Osteoblast (primary cell): ENCODE results near the gene TDRD9. TPM values are rescaled to one million over a fixed set of nuclear protein-coding genes. Genes with fewer than 3 reads are reported as not detected.
"Not testable (repeated sequence)": the region's sequence is repeated elsewhere in the genome, so short reads cannot be mapped to it uniquely, and the experiment has no call there.

Experiments used
- DNase-seq: peaks from one replicate; pipeline ENCODE4 v3.0.0; 2011; ENCODE audit warnings: low spot score, mixed read lengths; ENCODE audit not compliant: insufficient read length; ENCODE audit errors: missing footprints
- H2AFZ ChIP-seq: 2 replicates; pipeline ENCODE4 v1.6.0; 2011; ENCODE audit warnings: mild to moderate bottlenecking, low read length
- H3K27ac ChIP-seq: 2 replicates; pipeline ENCODE4 v1.5.1; 2011; ENCODE audit warnings: mild to moderate bottlenecking, low read depth, low read length, moderate library complexity
- H3K27me3 ChIP-seq: 2 replicates; pipeline ENCODE4 v1.6.0; 2012; ENCODE audit warnings: mild to moderate bottlenecking, control low read depth, inconsistent platforms, low read length, moderate library complexity; ENCODE audit not compliant: insufficient read depth
- H3K36me3 ChIP-seq: 2 replicates; pipeline ENCODE4 v1.5.1; 2011; ENCODE audit warnings: mild to moderate bottlenecking, low read length, control low read depth, moderate library complexity; ENCODE audit not compliant: insufficient read depth
- H3K4me1 ChIP-seq: 2 replicates; pipeline ENCODE4 v1.5.1; 2011; ENCODE audit warnings: mild to moderate bottlenecking, low read length, control low read depth, moderate library complexity; ENCODE audit not compliant: insufficient read depth
- H3K4me2 ChIP-seq: 2 replicates; pipeline ENCODE4 v1.6.0; 2011; ENCODE audit warnings: mild to moderate bottlenecking, low read length; ENCODE audit not compliant: insufficient read depth
- H3K4me3 ChIP-seq: fragments of 200-600 bp; sonication (generic); 3 replicates; pipeline ENCODE4 v1.5.1; 2012; ENCODE audit warnings: mild to moderate bottlenecking, low read length, inconsistent platforms; ENCODE audit not compliant: insufficient read depth
- H3K79me2 ChIP-seq: 2 replicates; pipeline ENCODE4 v1.6.0; 2012; ENCODE audit warnings: mild to moderate bottlenecking, low read length, control low read depth, inconsistent platforms; ENCODE audit not compliant: insufficient read depth
- H3K9me3 ChIP-seq: 2 replicates; pipeline ENCODE4 v1.5.1; 2011; ENCODE audit warnings: low read depth, low read length, control low read depth
- H4K20me1 ChIP-seq: 2 replicates; pipeline ENCODE4 v1.6.0; 2012; ENCODE audit warnings: mild to moderate bottlenecking, low read length, control low read depth; ENCODE audit not compliant: insufficient read depth
- CTCF ChIP-seq: IDR thresholded peaks from 2 replicates; pipeline ENCODE4 v1.5.1; 2011; ENCODE audit warnings: mild to moderate bottlenecking, low read depth, low read length, moderate library complexity; ENCODE audit errors: extremely low read depth
- total RNA-seq: library from RNA; depleted of rRNA; stranded (reverse); fragments of >200 nt; gene quantifications from 2 replicates; pipeline ENCODE4 v1.2.3, GENCODE V29; 2012

The TDRD9 gene
- total RNA-seq, 1 donor: 1.1 TPM

GRCh38 chr14:103916636-103917262, 11.5 kb upstream of the TDRD9 start:
- H2AFZ ChIP-seq: no peak overlapping the region
- H3K27ac ChIP-seq: no peak overlapping the region
- no peaks in the 10 kb centered on the region for H3K9me3 ChIP-seq
- peaks cover 29% of the 10 kb centered on the region for H3K36me3 ChIP-seq
- no peak for TF ChIP-seq CTCF
- H3K4me1 ChIP-seq: peaks cover 5% of the 10 kb centered on the region
- no peak overlapping the region for H3K4me2 ChIP-seq
- peaks cover 67% of the 10 kb centered on the region for H3K79me2 ChIP-seq
- H4K20me1 ChIP-seq: peaks cover 33% of the 10 kb centered on the region
- DNase-seq: no peak
- H3K27me3 ChIP-seq: no peaks in the 10 kb centered on the region
- H3K4me3 ChIP-seq: no peak overlapping the region

GRCh38 chr14:103920981-103921854, 7.0 kb upstream of the TDRD9 start:
- peak overlapping the region; percentile 83 for H3K4me3 ChIP-seq
- peak; percentile 93 for TF ChIP-seq CTCF
- peak overlapping the region; percentile 95 for H2AFZ ChIP-seq
- peak overlapping the region; percentile 67 for H3K27ac ChIP-seq
- H3K4me2 ChIP-seq: peak overlapping the region; percentile 100
- H3K27me3 ChIP-seq: no peaks in the 10 kb centered on the region
- peaks cover 51% of the 10 kb centered on the region for H3K79me2 ChIP-seq
- peak; percentile 99 for DNase-seq
- peaks cover 5% of the 10 kb centered on the region for H3K4me1 ChIP-seq
- H4K20me1 ChIP-seq: peaks cover 29% of the 10 kb centered on the region
- no peaks in the 10 kb centered on the region for H3K9me3 ChIP-seq
- peaks cover 2% of the 10 kb centered on the region for H3K36me3 ChIP-seq

GRCh38 chr14:103921855-103922200, 6.4 kb upstream of the TDRD9 start:
- Histone ChIP-seq H3K4me3 (peak overlapping the region; percentile 83), H3K4me2 (peak overlapping the region; percentile 100)
- not testable (repeated sequence) for H3K27ac ChIP-seq

GRCh38 chr14:103923863-103924262, 4.4 kb upstream of the TDRD9 start:
- Histone ChIP-seq H3K36me3 (no peaks in the 10 kb centered on the region), H2AFZ (no peak overlapping the region), H3K4me3 (no peak overlapping the region), H3K27me3 (no peaks in the 10 kb centered on the region), H3K4me1 (peaks cover 5% of the 10 kb centered on the region), H3K79me2 (peaks cover 25% of the 10 kb centered on the region), H4K20me1 (peaks cover 14% of the 10 kb centered on the region), H3K4me2 (no peak overlapping the region), H3K27ac (no peak overlapping the region), H3K9me3 (no peaks in the 10 kb centered on the region)
- no peak for DNase-seq
- no peak for TF ChIP-seq CTCF

More at GRCh38 chr14:103921855-103922200, 6.4 kb upstream of the TDRD9 start:
- H3K4me1 ChIP-seq, DNase-seq, H3K27me3 ChIP-seq, H3K9me3 ChIP-seq, H3K36me3 ChIP-seq: not testable (repeated sequence)
- peaks cover 45% of the 10 kb centered on the region for H3K79me2 ChIP-seq
- H2AFZ ChIP-seq: peak overlapping the region; percentile 65
- H4K20me1 ChIP-seq: peaks cover 24% of the 10 kb centered on the region
